HEK293T (cell line): ENCODE measurements around the gene C16orf78.

Experiments used
- CTCF ChIA-PET: fragments of 350-600 bp; formaldehyde crosslinking; extraction: SDS; loops from one replicate; lab custom pipeline; 2021; ENCODE audit warnings: antibody characterized with exemption, inconsistent platforms; lab: Yijun Ruan, JAX
- POLR2A ChIA-PET: fragments of 350-600 bp; formaldehyde crosslinking; extraction: SDS; loops from one replicate; lab custom pipeline; 2020; ENCODE audit warnings: antibody characterized with exemption, inconsistent platforms; lab: Yijun Ruan, JAX
- DNase-seq: peaks from one replicate; pipeline ENCODE4 v3.0.0; 2012; ENCODE audit warnings: mixed read lengths; ENCODE audit errors: extremely low spot score
- ARNT ChIP-seq: fragments of 450-650 bp; IDR thresholded peaks from 2 replicates; pipeline ENCODE4 v1.6.1; 2017; ENCODE audit warnings: mild to moderate bottlenecking
- BHLHE40 ChIP-seq: fragments of 450-650 bp; IDR thresholded peaks from 2 replicates; pipeline ENCODE4 v1.6.1; 2016; ENCODE audit warnings: mild to moderate bottlenecking, moderate library complexity, borderline replicate concordance
- CTBP1 ChIP-seq: fragments of 450-650 bp; IDR thresholded peaks from 2 replicates; pipeline ENCODE4 v1.6.1; 2016; ENCODE audit warnings: borderline replicate concordance
- ELF4 ChIP-seq: fragments of 450-650 bp; IDR thresholded peaks from 2 replicates; pipeline ENCODE4 v1.6.1; 2017; ENCODE audit warnings: antibody characterized with exemption
- FOXA1 ChIP-seq: fragments of 450-650 bp; IDR thresholded peaks from 2 replicates; pipeline ENCODE4 v1.6.1; 2016; ENCODE audit warnings: mild to moderate bottlenecking
- FOXK2 ChIP-seq: fragments of 450-650 bp; IDR thresholded peaks from 2 replicates; pipeline ENCODE4 v1.6.1; 2016; ENCODE audit warnings: mild to moderate bottlenecking
- FOXM1 ChIP-seq: fragments of 450-650 bp; IDR thresholded peaks from 2 replicates; pipeline ENCODE4 v1.6.1; 2017; ENCODE audit warnings: mild to moderate bottlenecking, borderline replicate concordance
- HDGF ChIP-seq: fragments of 450-650 bp; IDR thresholded peaks from 2 replicates; pipeline ENCODE4 v1.6.1; 2017; ENCODE audit warnings: antibody characterized with exemption, borderline replicate concordance
- L3MBTL2 ChIP-seq: fragments of 450-650 bp; conservative IDR thresholded peaks from 2 replicates; pipeline ENCODE4 v1.6.1; 2016; ENCODE audit warnings: mild to moderate bottlenecking
- LEF1 ChIP-seq: fragments of 450-650 bp; IDR thresholded peaks from 2 replicates; pipeline ENCODE4 v1.6.1; 2017; ENCODE audit warnings: mild to moderate bottlenecking, borderline replicate concordance
- NFRKB ChIP-seq: fragments of 450-650 bp; IDR thresholded peaks from 2 replicates; pipeline ENCODE4 v1.6.1; 2016; ENCODE audit warnings: mild to moderate bottlenecking, moderate library complexity
- PKNOX1 ChIP-seq: fragments of 450-650 bp; IDR thresholded peaks from 2 replicates; pipeline ENCODE4 v1.6.1; 2016
- SP1 ChIP-seq: fragments of 450-650 bp; IDR thresholded peaks from 2 replicates; pipeline ENCODE4 v1.6.1; 2017
- SUZ12 ChIP-seq: fragments of 450-650 bp; IDR thresholded peaks from 2 replicates; pipeline ENCODE4 v1.6.1; 2016; ENCODE audit warnings: mild to moderate bottlenecking
- TARDBP ChIP-seq: fragments of 450-650 bp; IDR thresholded peaks from 2 replicates; pipeline ENCODE4 v1.6.1; 2016
- ZNF384 ChIP-seq: fragments of 450-650 bp; IDR thresholded peaks from 2 replicates; pipeline ENCODE4 v1.6.1; 2016

The C16orf78 gene

GRCh38 chr16:49441366-49441780, 67.8 kb downstream of the C16orf78 start:
- CTCF ChIA-PET, result no interaction called here
- TF ChIP-seq BHLHE40, result no peak
- no peak for DNase-seq
- POLR2A ChIA-PET, result no interaction called here

DNA sequence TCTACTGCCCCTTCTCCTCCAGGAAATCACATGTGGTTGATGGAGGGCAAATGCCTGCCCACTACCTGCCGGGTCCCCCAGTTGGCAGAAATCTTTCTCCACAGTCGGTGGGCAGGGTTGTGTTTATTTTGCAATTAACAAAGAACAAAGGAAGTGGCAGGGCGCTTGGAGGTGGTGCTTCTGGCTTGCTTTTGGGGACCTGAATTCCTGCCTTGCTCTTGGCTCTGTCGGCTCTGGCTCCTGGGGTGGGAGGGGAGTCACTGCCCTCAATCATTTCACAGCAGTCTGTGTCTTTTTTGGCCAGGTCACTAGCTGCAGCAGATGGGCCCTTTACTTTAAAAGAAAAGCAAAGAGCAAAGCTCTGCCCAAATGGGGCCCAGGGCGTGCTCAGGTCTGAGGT, 69.2 kb downstream of the C16orf78 start:
- ChIA-PET POLR2A (no interaction called here), CTCF (no interaction called here)
- TF ChIP-seq HDGF, result no peak
- TF ChIP-seq SP1, result no peak
- TF ChIP-seq NFRKB, result no peak
- TF ChIP-seq FOXA1, result no peak
- TF ChIP-seq L3MBTL2, result no peak
- TF ChIP-seq FOXM1, result no peak
- no peak for TF ChIP-seq ZNF384
- no peak for TF ChIP-seq SUZ12
- TF ChIP-seq CTBP1, result no peak
- no peak for TF ChIP-seq FOXK2
- no peak for DNase-seq

- ChIA-PET POLR2A (no interaction called here), CTCF (no interaction called here)
- no peak for TF ChIP-seq ARNT
- TF ChIP-seq L3MBTL2, result no peak
- no peak for TF ChIP-seq LEF1
- no peak for TF ChIP-seq FOXA1
- no peak for TF ChIP-seq HDGF
- no peak for TF ChIP-seq NFRKB
- no peak for TF ChIP-seq CTBP1
- TF ChIP-seq SP1, result no peak
- TF ChIP-seq TARDBP, result no peak
- no peak for TF ChIP-seq ELF4
- no peak for TF ChIP-seq FOXM1
- no peak for TF ChIP-seq BHLHE40
- TF ChIP-seq FOXK2, result no peak
- TF ChIP-seq ZNF384, result no peak
- no peak for TF ChIP-seq PKNOX1
- TF ChIP-seq SUZ12, result no peak
- DNase-seq, result no peak
Measured at GRCh38 chr16:49443576-49443975, 70.0 kb downstream of the C16orf78 start.

DNA sequence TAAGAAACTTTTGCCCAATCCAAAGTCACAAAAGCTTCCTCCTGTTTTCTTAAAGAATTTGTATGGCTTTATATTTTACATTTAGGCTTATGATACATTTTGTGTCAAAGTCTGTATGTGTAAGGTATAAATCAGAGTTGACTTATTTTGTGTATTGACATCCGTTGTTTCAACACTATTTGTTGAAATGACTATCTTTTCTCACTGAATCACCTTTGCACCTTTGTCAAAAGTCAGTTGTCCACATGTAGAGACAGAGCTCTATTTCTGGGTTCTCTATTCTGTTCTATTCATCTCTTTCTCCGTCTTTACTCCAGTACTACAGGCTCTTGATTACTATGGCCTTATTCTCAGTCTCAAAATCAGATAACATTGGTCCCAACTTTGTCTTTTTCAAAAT, 73.2 kb downstream of the C16orf78 start:
- ChIA-PET POLR2A (no interaction called here), CTCF (no interaction called here)
- TF ChIP-seq CTBP1, result no peak
- no peak for TF ChIP-seq ARNT
- no peak for TF ChIP-seq HDGF
- TF ChIP-seq FOXA1, result no peak
- TF ChIP-seq SUZ12, result no peak
- no peak for TF ChIP-seq TARDBP
- TF ChIP-seq BHLHE40, result no peak
- no peak for TF ChIP-seq SP1
- no peak for TF ChIP-seq ZNF384
- TF ChIP-seq LEF1, result no peak
- no peak for TF ChIP-seq NFRKB
- no peak for TF ChIP-seq ELF4
- no peak for TF ChIP-seq PKNOX1
- TF ChIP-seq FOXK2, result no peak
- no peak for TF ChIP-seq L3MBTL2
- no peak for TF ChIP-seq FOXM1
- no peak for DNase-seq
